ENCODE results near the gene EZR. TPM values are rescaled to one million over a fixed set of nuclear protein-coding genes. Genes with fewer than 3 reads are reported as not detected.

The EZR gene
- total RNA-seq, 6 donors from 2014 or later = 188 to 810 (median 346) TPM

- Histone ChIP-seq H3K27ac (peak overlapping the region in 2 of 4 donors; percentile 4 to 21), H3K4me3 (peak overlapping the region in 1 of 4 donors; percentile 21), H3K27me3 (no peaks in the 10 kb centered on the region), H3K9me3 (no peaks in the 10 kb centered on the region), H3K36me3 (peaks cover 6 to 28% (median 11%) of the 10 kb centered on the region in 4 donors), H3K4me1 (peaks cover 45 to 85% (median 66%) of the 10 kb centered on the region in 4 donors)
- DNase-seq = no peak
- ATAC-seq (ENCODE audit: low FRiP score in 2 of 2) = no peak
- TF ChIP-seq CTCF (IDR thresholded peaks at IDR 0.05) (no peak), EP300 (IDR thresholded peaks at IDR 0.05) (no peak), POLR2A (IDR thresholded peaks at IDR 0.05) (no peak), POLR2AphosphoS5 (IDR thresholded peaks at IDR 0.05) (no peak)
- WGBS, 2 donors = 64 to 73% methylated on average over 9 of the region's 9 CpGs
Measured at GRCh38 chr6:158810155-158811095, 8.7 kb downstream of the EZR start.

GRCh38 chr6:158808941-158809678, 10.1 kb downstream of the EZR start:
- Histone ChIP-seq H3K4me3 (no peak overlapping the region), H3K9me3 (no peaks in the 10 kb centered on the region), H3K36me3 (peaks cover 5 to 21% (median 10%) of the 10 kb centered on the region in 4 donors), H3K27ac (peak overlapping the region in 2 of 4 donors; percentile 4 to 39), H3K4me1 (peaks cover 37 to 79% (median 61%) of the 10 kb centered on the region in 4 donors), H3K27me3 (no peaks in the 10 kb centered on the region)
- ATAC-seq (ENCODE audit: low FRiP score in 2 of 2) (peak in 1 of 2 donors; percentile 34), DNase-seq (no peak)
- 62 to 71% methylated on average over 8 of the region's 8 CpGs for WGBS, 2 donors
- TF ChIP-seq POLR2A (IDR thresholded peaks at IDR 0.05) (peak in 1 of 4 donors; percentile 29), POLR2AphosphoS5 (IDR thresholded peaks at IDR 0.05) (no peak), EP300 (IDR thresholded peaks at IDR 0.05) (no peak)

GRCh38 chr6:158808442-158808833, 10.7 kb downstream of the EZR start:
- Histone ChIP-seq H3K4me3 (no peak overlapping the region), H3K4me1 (peaks cover 36 to 79% (median 60%) of the 10 kb centered on the region in 4 donors), H3K36me3 (peaks cover 5 to 16% (median 10%) of the 10 kb centered on the region in 4 donors), H3K9me3 (no peaks in the 10 kb centered on the region), H3K27ac (peak overlapping the region in 2 of 4 donors; percentile 4 to 21), H3K27me3 (no peaks in the 10 kb centered on the region)
- no peak for TF ChIP-seq EP300 (IDR thresholded peaks at IDR 0.05)
- no peak for TF ChIP-seq POLR2AphosphoS5 (IDR thresholded peaks at IDR 0.05)
- TF ChIP-seq CTCF (IDR thresholded peaks at IDR 0.05) = no peak
- no peak for TF ChIP-seq POLR2A (IDR thresholded peaks at IDR 0.05)
- no peak for ATAC-seq (ENCODE audit: low FRiP score in 2 of 2)
- 71 to 80% methylated on average over 6 of the region's 6 CpGs for WGBS, 2 donors
- no peak for DNase-seq

GRCh38 chr6:158807515-158808441, 11.4 kb downstream of the EZR start:
- no peaks in the 10 kb centered on the region for H3K9me3 ChIP-seq
- H3K27me3 ChIP-seq = no peaks in the 10 kb centered on the region
- WGBS, 2 donors = 64 to 77% methylated on average over 8 of the region's 8 CpGs
- DNase-seq (no peak), ATAC-seq (ENCODE audit: low FRiP score in 2 of 2) (no peak)
- no peak for TF ChIP-seq POLR2AphosphoS5 (IDR thresholded peaks at IDR 0.05)
- TF ChIP-seq POLR2A (IDR thresholded peaks at IDR 0.05) = no peak
- TF ChIP-seq CTCF (IDR thresholded peaks at IDR 0.05) = no peak
- no peak for TF ChIP-seq EP300 (IDR thresholded peaks at IDR 0.05)
- peaks cover 5 to 13% (median 8%) of the 10 kb centered on the region in 4 donors for H3K36me3 ChIP-seq
- no peak overlapping the region for H3K4me3 ChIP-seq
- H3K27ac ChIP-seq = no peak overlapping the region
- peaks cover 31 to 79% (median 60%) of the 10 kb centered on the region in 4 donors for H3K4me1 ChIP-seq
